GM19468 (cell line): ENCODE measurements around the gene TMEM243.

ENCODE experiments used
- ATAC-seq: cut with Tn5 transposase; IDR thresholded peaks from one replicate; pipeline ENCODE4 v1.9.1; 2021; ENCODE audit warnings: mild to moderate bottlenecking, moderate library complexity, moderate number of reproducible peaks; ENCODE audit not compliant: unreplicated experiment; ENCODE audit errors: extremely low read depth

TMEM243 gene

DNA sequence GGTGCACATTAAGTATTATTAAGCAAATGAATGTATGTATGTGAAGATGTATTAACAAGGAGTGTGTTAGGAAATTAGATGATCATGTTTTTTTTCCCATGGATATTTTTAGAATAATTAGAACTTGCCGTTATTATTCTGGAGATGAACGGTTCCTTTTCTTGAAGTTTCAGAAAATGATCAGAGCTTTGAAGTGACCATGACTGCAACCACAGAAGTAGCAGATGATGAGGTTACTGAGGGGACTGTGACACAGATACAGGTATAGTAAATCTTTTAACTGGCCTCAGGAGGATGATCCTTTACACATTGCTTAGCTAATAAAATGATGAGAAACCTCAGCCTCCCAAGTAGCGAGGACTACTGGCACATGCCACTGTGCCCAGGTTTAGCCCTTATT is 48.7 kb downstream of the TMEM243 start:
- ATAC-seq: no peak

DNA sequence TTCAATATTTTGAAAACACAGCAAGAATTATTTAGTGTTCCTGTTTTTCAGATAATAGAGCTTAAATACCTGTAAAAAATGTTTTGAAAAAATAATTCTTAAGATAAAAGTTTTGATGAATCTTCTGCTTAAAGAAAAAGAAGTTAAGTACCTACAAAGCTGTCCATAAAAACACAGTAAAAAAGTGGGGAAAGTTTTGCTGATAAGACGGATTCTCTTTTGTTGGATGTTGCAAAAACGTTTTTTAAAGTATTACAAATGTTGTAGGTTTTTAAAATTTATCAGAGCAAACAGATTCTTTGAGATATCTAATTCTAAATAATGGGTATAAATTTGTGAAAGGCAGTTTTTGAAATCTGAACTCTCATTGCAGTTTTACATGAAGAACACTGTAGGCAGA is 55.1 kb downstream of the TMEM243 start:
- ATAC-seq: no peak

GRCh38 chr7:87159538-87159937 is 60.0 kb downstream of the TMEM243 start:
- peak; percentile 8 for ATAC-seq

- no peak for ATAC-seq
These were observed 62.8 kb downstream of the TMEM243 start for GRCh38 chr7:87156709-87157108.

DNA sequence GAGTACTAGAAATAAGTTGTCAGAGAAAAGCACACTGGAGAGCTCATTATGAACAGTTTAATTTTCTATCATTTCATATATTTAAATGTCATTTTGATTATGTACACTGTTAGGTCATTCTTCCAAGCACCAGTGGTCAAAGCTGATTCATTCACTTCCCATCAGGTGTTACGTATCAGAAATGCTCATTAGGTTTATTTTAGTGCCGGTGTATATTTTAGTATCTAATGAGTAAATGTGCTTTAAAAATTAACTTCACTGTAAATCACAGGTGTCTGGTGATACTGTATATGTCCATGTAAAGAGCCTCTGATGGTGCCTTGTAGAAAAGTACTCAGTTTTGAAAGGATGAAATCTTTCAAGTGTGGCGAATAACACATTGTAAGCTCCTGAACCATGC is 63.7 kb downstream of the TMEM243 start:
- no peak for ATAC-seq

DNA sequence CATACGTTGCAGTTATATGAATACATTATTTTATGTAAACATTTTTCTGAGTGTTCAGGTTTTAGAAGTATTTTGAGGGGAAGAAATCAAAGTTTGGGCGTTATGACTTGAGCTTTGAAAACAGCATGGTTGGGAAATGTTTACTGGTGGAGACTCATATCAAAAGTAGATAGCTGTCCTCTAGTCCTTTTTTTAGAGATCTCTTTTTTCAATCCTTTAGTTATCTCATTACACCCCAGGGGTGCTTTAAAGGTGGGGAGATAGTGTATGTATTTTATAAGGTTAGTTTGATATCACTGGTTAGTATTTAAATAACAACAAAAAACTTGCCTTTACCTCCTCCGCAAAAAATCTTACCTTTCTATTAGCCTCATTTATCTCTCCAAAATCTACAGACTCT is 65.0 kb downstream of the TMEM243 start:
- no peak for ATAC-seq

DNA sequence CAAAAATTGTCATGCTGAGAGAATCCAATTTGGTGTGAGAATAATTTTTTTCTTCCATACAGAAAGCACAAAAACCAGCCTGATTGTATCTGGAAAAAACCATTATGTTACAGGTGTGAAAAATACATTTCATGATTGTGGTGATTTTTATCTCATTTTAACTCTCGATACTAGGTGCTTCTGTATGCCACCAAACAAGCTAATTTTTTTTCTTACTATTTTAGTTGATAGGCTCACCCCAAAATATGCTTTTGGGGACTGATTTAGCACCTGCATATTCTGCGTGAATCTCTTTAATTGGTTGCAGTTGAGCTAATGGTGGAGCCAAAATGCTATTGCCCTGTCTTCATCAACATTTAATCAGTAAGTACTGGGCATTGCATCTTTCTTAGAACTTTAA is 65.4 kb downstream of the TMEM243 start:
- no peak for ATAC-seq

- no peak for ATAC-seq
These were observed 66.5 kb downstream of the TMEM243 start for GRCh38 chr7:87152897-87153641.

- peak; percentile 90 for ATAC-seq
These were observed 67.2 kb downstream of the TMEM243 start, which contains the start of gene DMTF1 for GRCh38 chr7:87152112-87152896. Gene DMTF1, plus strand, starts transcription at chr7:87152453. Its CDS starts 12,489 bp downstream, at chr7:87164942.

DNA sequence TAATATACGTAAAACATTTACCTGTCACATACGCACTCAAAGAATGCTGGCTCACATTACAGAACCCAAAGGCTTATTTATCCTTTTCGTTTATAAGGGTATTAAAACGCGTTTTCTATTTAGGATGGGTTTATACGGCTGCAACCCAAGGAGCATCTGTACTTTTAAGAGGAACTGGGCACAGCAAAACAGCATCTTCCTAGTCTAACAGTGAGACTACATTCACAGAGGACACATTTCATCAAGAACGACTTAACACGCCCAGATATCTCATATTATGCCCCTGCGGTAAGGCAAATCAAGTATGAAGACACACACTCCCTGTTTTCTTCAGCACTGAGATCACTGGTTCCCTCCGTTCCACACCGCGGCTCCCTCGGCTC is 67.8 kb downstream of the TMEM243 start:
- ATAC-seq: no peak

GRCh38 chr7:87151002-87151728 is 68.4 kb downstream of the TMEM243 start:
- ATAC-seq: no peak

GRCh38 chr7:87148332-87148955 is 71.1 kb downstream of the TMEM243 start:
- no peak for ATAC-seq

DNA sequence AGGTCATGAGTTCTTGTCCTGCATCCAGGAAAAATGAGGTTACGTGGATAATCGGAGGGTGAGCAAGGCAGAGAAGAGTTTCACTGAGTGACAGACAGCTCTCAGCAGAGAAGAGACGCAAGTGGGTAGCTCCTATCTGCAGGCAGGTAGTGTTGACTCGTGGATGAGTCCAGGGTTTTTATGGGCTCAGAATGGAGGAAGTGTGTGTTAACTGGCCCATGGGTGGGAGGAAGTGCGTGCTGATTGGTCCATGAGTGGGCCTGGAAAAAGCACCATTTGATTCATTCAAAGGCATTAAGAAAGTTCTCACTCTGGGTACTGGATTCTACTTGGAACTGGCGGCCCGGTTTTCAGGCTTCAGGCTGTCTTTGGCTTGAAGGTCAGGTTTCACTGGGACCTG is 72.0 kb downstream of the TMEM243 start:
- no peak for ATAC-seq

DNA sequence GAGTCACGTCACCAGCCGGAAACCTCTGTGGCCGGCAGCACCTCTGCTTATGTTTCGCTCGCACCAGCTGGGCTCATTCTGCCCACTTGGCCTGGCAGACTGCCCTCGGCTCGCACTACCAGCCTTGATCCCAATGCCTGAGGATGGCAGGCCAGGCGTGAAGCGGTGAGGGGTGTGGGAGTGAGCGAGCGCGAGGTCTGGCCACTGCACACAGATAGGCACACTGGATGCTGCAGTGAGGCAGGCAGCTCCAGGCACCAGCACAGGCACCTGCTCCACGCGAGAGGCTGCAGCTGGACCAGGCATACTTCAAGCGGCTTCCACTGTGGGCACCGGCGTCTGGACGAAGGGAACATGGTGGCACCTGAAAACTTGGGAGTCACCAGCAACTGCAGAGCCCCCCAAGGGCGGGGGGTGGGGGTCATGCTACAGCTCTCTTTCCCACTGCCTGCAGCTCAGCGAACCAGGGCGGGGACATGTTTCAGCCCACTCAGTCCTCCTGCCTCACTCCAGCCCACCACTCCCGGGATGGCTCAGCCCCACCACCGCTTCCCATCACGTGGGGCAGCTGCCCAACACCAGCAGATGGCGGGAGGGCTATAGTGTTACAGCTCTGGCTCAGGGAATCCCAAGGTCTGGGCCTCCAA is 72.7 kb downstream of the TMEM243 start:
- ATAC-seq: no peak
